HT-29 (cell line): ENCODE measurements around the gene AP1G2. TPM values are rescaled to one million over a fixed set of nuclear protein-coding genes. Genes with fewer than 3 reads are reported as not detected.

Experiments
- DNase-seq: peaks from one replicate; pipeline ENCODE4 v3.0.0-alpha.2; 2015; ENCODE audit warnings: low spot score
- total RNA-seq: library from RNA; depleted of rRNA; stranded (reverse); fragments of >200 nt; shearing (Covaris generic); gene quantifications from 2 replicates; pipeline ENCODE4 v1.2.3, GENCODE V29; 2014; rRNA removed

AP1G2 gene
- total RNA-seq = 67.6 and 77.9 TPM in 2 replicates

- peak; percentile 75 for DNase-seq
Observed at GRCh38 chr14:23567186-23568020, at the start of gene AP1G2. TSS of gene AP1G2 (minus strand) at chr14:23567791. CDS start at chr14:23567314, 477 bp downstream.

- DNase-seq = no peak
Observed at GRCh38 chr14:23615856-23616255, 48.3 kb upstream of the AP1G2 start.

GRCh38 chr14:23614395-23614828, 46.8 kb upstream of the AP1G2 start:
- no peak for DNase-seq

- DNase-seq = peak; percentile 37
Observed at GRCh38 chr14:23613242-23614070, 45.9 kb upstream of the AP1G2 start.

- no peak for DNase-seq
Observed at GRCh38 chr14:23612802-23613201, 45.2 kb upstream of the AP1G2 start.

- no peak for DNase-seq
Observed at GRCh38 chr14:23612354-23612732, 44.8 kb upstream of the AP1G2 start.

GRCh38 chr14:23610815-23611289, 43.3 kb upstream of the AP1G2 start:
- no peak for DNase-seq

- no peak for DNase-seq
Observed at GRCh38 chr14:23610090-23610814, 42.7 kb upstream of the AP1G2 start.

GRCh38 chr14:23609411-23610089, 42.0 kb upstream of the AP1G2 start:
- DNase-seq = peak; percentile 47

- DNase-seq = no peak
Observed at GRCh38 chr14:23609001-23609400, 41.4 kb upstream of the AP1G2 start.

- no peak for DNase-seq
Observed at GRCh38 chr14:23608454-23608853, 40.9 kb upstream of the AP1G2 start.

- no peak for DNase-seq
Observed at GRCh38 chr14:23605931-23606585, 38.5 kb upstream of the AP1G2 start.

GRCh38 chr14:23604675-23605170, 37.1 kb upstream of the AP1G2 start:
- DNase-seq = no peak

- no peak for DNase-seq
Observed at GRCh38 chr14:23604148-23604547, 36.6 kb upstream of the AP1G2 start.

GRCh38 chr14:23603103-23603502, 35.5 kb upstream of the AP1G2 start:
- no peak for DNase-seq

- DNase-seq = no peak
Observed at GRCh38 chr14:23602181-23603095, 34.8 kb upstream of the AP1G2 start.

- DNase-seq = no peak
Observed at GRCh38 chr14:23601845-23602180, 34.2 kb upstream of the AP1G2 start.

- no peak for DNase-seq
Observed at GRCh38 chr14:23601424-23601823, 33.8 kb upstream of the AP1G2 start.

GRCh38 chr14:23600806-23601205, 33.2 kb upstream of the AP1G2 start:
- DNase-seq = no peak
